ENCODE measurements around the gene PDE2A.

Gene PDE2A

DNA sequence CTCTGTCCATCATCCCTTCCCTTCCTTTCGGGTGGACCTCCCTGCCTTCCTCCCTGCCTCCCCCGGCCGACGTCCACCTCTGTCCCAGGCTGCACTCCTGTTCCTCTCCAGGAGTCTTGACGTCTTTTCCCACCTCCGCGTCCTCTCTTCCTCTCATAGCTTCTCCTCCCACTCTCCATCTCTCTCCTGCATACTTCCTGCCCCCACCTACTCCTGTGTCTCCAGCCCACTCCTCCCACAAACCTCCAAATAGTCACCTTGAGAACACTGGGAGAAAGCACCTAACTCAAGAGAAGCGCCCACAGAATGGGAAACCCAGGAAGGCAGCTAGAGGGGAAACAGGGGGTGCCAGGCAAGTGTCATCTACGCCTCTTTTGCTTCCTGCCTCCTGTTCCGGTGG, 60.8 kb downstream of the PDE2A start:
- DNase-seq (ENCODE audit: low spot score), result no peak

DNA sequence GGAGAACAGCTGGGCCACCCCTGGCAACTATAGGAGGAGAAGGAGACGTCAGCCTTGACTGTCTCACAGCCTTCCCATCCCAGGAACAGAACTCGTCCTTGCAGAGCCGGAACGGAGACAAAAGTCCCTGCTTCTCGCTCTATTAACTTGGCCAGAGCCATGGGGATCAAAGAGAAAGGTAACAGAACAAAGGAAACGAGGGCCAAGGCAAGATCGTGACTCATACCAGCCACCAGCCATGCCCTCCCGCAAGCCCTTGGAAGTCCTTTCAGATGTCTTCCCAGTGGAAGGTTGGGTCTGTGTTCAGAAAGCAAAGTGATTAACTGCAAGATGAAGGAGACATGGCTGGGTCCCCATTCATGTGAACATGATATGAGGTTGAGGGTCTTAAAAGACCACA, 64.7 kb downstream of the PDE2A start:
- DNase-seq (ENCODE audit: low spot score), result no peak

DNA sequence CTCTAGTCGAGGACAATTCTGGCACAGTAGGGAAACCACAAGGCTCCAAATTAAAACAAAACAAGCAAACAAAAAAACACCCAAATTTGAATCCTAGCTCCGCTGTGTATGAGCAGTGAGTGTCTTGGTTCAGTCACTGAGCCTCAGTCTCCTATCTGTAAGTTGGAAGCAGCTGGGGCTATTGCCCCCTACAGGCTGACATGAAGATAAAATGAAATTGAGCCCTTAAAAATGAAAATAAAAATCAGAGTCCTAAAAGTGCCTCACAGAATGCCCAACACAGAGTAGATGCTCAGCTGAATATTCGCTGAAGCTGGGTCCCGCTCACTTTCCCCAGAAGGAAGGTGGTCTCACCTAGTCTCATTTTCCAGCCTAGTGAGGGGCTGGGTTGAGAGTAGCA, 65.2 kb downstream of the PDE2A start:
- DNase-seq (ENCODE audit: low spot score), result peak; percentile 73

DNA sequence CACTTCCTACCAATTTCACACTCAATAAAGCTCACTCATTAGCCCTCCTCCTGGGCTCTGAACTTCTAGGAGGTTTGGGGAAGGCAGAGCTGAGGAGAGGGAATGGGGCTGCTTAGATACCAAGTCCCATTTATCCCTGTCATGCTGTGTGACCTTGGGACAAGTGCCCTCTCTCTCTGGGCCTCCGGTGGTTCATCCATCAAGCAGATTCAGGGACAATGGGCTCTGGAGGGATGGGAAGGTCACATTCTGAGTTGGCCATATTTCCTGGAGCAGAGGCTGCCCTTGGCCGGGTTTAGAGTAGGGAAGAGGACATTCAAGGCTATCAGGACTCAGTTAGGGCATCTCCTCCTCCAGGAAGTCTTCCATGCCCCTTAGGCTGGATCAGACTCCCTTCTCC, 66.7 kb downstream of the PDE2A start:
- DNase-seq (ENCODE audit: low spot score), result no peak

DNA sequence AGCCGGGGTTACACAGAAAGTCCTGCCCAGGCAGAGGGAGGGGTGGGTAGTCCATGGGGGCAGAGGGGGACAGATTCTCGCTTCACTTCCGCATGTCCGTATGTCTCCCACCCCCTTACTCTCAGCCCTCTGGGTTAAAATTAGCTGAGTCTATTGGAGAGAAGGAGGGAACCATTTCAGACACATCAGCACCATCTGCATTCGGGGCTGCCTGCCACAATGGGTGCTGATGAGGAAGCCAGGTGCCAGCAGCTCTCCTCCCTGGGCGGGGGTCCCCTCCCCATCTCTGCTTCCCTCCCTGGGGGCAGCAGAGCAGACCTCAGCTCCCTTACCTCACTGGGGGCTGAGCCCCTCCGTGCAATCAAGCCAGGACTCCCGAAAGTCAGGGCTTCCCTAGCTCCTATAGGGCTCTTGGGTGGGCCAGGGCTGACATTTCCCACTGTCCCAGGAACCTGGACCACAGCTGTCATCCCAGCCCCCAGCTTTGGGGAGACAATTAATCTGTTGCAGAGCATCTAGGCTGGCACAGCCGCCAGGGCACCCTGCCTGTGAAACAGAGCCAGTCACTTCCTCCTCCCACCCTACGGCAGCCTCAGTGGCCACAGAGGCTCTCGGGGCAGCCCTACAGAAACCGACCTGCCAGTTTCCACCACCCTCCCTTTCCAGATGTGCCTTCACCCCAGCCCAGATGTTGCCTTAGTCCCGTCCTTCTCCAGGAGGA, 67.3 kb downstream of the PDE2A start:
- no peak for DNase-seq (ENCODE audit: low spot score)

DNA sequence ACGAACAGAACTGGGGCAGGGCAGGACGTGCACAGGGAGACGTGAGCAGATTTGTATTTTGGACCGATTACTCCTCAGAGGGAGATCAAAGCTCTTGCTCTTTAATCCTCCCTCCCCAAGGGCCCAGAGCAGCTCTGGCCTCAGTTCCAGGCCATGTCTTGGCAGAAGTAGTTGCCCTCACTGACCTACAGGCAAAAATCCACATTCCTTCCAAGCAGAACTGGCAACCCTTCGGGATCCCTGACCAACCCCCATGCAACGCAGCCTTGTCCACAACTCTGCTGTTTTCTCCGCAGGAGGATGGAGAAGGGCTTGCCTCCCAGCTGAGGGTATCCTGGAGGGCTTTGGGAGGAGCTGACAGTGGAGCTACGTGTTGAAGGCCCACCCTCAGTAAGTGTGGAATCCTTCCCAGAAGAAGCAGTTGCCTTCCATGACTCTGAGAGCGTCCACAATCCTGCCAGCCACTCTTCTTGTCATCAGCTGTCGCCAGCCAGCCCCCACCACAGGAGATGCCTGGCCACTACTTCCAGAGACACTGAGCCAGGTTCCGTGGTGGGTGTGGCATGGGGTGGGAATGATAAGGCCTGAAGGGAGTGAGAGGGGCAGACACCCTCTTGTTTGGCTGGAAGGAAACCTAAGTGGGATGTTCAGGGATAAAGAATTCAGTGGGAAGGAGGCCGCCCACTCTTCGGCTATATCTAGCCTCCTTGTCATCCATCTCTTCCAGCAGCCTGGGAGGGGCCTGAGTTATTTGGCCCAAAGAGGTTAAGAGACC, 68.1 kb downstream of the PDE2A start:
- DNase-seq (ENCODE audit: low spot score), result no peak

DNA sequence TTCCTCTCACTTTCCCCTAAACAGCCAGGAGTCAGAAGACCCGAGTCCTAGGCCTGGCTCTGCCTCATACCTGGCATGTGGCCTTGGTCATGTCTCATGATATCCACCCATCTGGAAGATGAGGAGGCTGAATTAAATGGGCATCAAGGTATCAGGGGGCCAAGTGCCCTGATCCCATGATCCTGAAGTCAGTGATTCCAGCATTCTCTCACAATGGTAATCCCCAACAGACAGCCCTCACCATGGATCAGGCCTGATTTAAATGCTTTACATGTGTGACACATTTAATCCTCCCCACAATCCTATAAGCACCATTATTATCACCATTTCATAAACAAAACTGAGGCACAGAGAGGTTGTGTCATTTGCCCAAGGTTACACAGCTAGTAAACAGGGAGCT, 70.0 kb downstream of the PDE2A start:
- DNase-seq (ENCODE audit: low spot score), result no peak

DNA sequence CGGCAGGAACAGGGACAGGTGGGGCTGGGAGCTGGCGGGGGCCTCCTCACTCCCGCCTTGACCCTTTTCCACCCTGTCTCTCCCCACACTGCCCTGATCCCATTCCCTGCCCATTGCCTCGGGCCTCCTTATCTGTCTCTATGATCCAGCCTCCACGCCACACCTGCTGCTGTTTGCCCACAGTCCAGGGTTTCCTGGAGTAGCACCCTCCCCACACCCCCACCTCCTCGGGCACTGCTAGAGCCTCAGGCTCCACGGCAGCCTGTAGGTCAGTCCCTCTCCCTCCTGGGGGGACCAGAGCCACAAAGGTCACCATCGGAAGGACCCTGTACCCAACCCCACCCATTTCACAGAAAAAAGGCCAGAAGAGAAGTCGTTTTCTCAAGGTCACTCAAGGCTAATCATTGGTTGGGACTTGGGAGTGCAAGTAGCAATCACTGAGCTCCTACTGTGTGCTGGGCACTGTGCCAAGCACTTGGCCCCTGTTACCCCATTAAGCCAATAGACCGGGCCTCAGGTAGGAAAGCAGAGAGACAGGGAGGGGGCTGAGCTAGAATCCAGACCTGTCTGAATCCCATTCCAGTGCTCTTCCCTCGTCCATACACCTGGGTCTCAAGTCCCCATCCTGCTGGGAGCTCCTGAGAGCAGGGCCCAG, 71.8 kb downstream of the PDE2A start:
- DNase-seq (ENCODE audit: low spot score), result no peak

DNA sequence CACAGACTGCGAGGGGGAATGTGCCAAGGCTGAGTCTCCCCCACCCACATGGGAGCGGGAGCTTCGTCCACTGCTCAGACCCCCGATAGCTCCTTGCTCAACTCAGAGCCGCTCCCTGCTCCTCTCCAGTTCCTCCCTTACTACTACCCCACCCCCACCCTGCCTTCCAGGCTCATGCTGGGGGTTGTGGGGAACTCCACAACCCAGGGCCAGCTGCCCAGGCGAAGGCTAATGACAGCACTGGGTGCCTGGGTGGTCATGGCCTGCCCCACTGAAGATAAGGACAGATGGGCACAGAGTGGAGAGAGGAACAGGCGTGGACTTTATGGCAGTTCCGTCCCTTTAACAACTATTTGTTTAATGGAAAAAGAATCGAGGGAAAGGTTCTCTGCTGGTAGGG, 73.7 kb downstream of the PDE2A start:
- DNase-seq (ENCODE audit: low spot score), result no peak

DNA sequence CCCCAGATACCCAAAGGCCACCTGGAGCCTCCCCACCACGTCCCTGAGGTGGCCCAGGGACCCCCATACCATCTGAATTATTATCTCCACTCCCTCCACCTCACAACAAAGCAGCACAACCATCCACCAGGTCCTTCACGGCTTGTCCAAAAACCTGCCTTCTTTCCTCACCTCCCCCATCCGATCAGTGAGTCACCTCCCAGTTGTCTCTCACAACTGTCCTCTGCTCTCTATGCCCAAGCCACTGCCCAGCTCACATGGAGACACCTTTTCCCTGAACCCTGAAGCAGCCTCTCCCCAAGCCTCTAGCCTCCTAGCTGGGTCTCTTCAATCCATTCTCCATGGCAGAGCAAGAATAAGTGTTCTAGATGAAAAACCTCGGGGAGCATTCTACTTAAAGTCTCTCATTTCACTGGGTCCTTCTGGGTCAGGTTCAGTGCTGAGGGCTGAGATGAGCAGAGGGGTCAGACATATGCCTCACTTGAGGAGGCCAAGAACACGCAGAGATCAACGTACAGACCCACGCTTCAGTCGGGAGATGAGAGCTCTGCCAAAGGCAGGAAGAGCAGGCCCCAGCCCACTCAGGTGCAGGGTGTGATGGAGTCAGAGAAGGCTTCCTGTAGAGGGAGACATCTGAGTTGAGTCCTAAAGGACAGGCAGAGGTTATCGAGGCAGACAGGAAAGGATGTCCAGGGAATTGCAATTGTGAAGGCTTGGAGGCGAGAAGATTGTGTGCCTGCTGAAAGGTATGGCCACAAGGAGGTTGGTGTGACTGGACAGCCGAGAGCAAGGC, 74.7 kb downstream of the PDE2A start:
- no peak for DNase-seq (ENCODE audit: low spot score)

DNA sequence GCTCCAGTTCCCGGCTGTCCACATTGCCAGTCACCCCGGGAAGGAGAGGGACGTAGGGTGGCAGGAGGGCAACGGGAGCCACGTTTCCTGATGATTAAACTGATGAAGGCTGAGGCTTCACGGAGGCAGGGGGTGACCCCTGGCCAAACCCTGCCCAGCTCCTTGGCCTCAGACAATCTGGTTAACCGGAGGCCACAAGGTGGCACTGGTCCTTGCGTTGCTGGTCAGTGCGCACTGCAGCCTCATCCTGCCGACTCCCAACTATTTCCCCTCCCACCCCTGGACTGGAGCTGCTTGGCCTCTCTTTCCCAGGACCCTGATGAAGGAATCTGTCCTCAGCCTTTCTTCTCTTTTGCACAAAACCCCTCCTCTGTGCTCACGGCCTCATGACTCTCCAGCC, 75.3 kb downstream of the PDE2A start:
- DNase-seq (ENCODE audit: low spot score), result no peak

DNA sequence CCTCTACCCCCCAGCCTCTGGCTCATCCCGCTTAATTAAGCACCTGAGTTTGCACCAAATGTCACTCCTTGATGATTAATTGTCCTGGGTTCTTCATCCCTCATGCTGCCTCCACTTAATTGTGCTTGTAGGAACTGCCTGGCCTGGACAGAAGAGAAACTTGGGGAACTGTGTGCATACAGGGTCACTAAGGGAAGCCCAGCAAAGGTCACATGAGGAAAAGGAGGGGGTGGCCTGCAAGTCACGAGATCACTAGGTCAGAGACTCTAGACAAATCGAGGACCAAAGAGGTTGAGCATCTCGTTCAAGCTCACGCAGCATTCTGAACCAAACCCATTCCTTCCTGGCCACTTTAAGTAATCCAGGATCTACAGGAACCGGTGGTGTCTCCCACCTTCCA, 75.8 kb downstream of the PDE2A start:
- DNase-seq (ENCODE audit: low spot score), result no peak

DNA sequence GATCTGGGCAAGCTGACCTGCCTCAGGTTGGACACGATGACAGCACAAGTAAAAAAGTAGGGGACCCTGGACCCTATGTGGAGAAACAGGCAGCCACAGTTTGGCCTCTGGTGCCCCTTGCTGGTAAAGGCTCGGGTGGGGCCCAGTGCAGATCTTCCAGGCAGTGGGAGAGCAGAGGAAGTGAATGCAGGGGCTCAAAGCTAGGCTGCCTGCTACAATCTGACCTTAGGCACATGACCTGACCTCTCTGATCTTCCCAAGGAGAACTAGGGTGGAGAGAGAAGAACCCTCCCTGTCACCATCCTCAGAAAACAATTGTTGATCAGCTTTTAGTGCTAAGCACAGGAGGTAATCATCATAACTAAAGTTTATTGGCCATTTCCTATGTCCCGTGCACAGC, 76.5 kb downstream of the PDE2A start:
- DNase-seq (ENCODE audit: low spot score), result no peak

DNA sequence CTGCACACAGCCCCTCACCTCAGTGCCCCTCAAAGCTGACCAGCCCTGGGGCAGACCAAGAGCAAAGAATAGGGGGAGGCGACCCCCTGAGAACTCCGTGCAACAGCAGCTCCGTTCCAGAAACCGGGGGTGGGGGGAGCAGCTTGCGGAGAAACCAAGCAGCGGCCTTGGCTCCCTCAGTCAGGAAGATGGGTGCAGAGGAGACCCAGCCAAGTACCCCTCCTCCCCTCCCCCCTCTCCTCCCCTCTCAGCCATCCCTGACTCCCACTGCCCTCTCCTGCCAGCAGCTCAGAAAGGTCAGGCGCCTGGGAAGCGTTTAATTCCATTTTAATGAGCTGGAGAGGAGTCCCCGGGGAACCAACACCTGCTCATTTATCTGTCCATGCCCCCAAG, 78.9 kb downstream of the PDE2A start:
- DNase-seq (ENCODE audit: low spot score), result no peak

DNA sequence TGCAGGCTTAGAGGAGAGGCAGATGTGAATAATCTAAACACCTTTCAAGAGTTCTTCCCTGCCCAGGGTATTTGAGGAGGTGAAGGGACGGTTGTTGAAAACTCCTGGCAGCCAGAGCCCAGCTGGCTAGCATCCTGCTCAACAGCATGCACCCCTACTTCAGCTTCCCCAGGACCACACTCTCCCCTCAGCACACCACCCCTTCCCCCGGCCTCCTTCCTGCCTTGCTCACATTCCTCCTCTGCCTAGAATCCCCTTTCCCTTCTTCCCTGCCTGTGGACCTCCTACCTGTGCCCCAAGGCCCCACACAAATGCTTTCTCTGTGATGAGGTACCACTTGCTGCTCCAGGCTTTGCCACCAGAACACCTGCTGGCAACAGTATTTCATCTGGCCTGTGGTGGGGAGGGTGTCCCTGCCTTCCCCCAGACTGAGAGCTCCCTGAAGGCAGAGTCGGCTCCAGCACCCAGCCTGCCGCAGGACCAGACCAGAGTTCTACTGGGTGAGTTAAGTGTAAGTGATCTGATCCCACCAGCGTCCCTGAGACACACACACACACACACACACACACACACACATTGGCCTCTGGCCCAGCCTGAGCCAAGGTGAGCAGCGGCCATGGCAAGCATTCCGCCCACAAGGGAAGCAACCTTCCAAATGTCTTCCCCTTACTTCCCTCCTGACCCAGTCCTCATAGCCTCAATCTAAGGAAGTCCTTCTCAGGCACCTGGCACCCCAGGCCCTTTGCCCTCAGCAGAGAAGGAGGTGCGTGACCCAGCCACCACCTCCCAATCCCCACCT, 79.5 kb downstream of the PDE2A start:
- DNase-seq (ENCODE audit: low spot score), result no peak

DNA sequence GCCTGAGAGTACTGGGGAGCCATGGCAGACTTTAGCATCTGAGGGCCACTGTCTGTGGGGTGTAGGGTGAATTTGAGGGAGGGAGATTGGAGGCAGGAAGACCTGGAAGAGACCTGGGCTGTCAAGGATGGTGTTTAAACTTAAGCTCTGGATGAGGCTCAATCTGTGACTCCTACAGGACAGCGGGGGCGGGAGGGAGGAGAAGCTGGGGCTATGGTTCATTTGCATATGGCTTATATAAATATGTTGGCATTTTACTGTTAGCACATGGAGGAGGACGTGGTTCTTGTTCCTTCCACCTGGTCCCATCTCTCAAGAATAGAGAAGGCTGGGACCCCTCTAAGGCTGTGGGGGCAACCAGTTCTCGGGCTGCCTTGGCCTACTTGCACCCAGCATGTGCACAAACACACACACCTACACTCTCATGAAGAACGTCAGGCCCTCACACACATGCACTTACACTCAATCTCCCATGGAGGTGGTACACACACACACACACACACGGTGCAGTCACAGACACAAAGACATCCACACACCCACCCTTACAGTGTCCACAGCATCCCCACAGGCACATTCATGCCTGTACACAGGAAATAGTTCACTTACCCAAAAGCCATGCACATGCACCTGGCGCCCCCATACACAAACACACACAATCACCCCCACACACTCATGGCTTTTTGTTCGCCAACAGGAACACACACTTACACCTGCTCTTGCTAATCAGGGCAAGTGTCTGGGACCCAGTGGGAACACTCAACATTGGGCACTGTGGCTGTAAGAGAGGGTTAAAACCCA, 81.3 kb downstream of the PDE2A start:
- no peak for DNase-seq (ENCODE audit: low spot score)

DNA sequence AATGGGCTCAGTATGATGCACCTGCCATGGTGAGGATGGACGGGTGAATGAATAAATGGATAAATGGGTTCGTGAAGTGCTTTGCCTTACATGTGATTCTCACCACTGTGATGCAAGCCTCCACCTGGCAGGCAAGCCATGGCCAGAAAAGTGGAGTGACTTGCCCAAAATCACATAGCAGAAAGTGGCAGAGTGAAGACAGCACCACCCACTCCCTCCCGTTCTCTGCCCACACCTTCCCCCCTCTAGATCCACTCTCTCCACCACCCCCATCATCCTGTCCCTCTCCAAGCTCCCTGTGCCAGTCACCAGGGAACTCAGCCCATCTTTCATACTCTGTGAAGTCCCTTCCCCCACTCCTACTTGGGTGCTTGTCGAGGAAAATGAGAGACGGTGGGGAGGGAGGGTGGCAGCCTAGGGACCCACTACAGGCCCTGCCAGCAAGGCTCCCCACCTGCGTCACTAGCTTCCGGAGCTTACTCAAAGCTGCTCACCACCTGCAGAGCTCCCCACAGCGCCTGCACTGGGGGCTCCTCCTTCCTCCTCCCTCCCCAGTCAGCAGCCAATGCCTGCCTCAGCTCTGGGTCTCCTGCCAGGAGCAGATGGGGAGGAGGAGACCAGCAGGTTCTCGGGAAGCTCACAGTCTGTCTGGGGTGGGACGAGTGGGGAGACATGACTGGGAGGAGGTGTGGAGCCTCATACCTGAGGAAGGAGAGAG, 82.3 kb downstream of the PDE2A start:
- peak; percentile 86 for DNase-seq (ENCODE audit: low spot score)

DNA sequence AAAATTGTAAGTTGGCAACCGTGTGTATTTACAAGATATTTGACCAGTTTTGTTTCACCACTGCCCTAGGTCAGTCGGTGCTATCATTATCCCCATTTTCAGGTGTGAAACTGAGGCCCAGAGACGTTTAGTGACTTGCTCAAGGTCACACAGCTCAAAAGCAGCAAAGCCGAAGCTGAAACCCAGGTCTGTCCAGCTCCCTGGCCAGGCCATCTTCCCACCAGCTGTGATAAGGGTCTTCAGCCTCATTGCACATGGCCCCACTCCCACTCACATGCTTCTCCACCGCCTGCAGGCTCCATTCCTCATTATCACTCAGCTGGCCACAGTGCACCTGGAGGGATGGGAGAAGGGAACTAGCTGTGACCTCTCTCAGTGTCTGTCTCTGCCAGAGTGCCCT, 83.2 kb downstream of the PDE2A start:
- DNase-seq (ENCODE audit: low spot score), result no peak

DNA sequence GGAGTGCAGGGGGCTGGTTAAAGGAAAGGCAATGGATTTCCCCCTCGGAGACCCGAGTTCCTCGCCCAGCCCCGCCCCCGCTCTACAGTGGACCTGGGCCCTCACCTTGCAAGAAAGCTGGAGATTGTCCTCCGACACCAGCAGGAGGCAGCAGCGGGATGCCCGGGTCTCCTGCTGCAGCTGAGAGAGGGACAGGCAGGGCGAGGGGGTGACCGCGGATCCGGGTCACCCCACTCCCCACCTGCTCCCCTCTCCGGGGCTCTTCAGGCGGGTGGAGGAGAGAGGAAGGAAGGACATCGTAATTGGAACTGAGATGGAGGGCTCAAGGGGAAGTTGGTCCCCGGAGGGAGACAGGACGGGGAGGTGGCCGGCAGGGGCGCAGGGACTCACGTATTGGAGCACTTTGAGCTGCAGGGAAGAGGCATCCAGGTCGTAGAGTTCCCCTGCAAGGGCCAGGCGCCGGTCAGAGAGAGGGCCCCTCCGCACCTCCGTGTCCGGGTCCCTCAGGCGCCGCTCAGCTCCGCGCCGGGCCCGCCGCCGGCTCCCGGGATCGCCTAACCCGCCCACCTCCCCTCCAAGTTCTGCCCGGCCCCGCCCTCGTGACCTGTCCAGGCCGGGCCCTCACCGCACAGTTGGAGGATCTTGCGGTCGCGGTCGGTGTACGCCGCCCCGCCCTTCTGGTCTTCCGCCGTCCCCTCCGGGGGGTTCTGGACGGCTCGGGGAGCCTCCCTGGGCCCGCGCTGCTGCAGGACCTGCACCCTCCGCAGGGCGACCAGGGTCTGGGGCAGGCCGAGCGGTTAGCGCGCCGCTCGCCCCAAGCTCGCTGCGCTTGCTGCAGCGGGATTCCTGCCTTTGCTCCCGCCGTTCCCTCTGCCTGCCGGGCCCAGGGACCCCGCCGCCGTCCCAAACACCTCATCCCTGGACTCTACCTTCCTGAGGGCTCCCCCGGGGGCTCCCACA, 84.1 kb downstream of the PDE2A start:
- DNase-seq (ENCODE audit: low spot score), result peak; percentile 62
